GM15510 (cell line): ENCODE measurements around the gene CD96.

ENCODE experiments used
- POLR2A ChIP-seq: IDR thresholded peaks from 3 replicates; pipeline ENCODE4 v1.6.1; 2011; ENCODE audit warnings: borderline replicate concordance; ENCODE audit not compliant: insufficient read length; ENCODE audit errors: extremely low read depth

CD96 gene

DNA sequence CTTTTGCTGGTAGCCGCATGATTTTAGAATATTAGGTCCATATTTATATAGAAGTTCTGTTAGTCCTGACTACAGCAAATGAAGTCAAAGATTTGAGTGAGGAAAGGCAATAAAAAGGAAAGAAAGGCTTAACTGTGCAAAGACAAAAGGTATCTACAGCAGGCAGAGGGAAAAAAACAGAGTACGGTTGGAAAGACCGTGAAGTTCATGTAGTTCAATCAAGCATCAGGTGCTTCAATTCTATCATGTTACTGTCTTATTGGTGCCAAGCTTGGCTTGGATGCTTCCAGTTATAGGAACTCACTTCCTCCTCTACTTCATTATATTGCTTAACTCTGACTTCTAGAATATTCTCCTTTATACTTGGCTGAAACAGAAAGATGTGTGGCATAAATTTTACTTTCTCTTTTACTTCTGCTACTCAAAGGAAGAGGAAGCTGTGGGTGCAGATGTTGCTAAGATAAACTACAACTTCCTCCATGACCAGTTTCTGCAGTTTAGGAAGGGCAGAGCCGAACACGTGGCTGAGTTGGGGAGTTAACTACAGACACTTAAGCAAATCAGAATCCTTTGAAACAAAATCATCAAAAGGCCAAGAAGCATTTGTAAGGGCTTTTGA, 125.7 kb downstream of the CD96 start:
- no peak for TF ChIP-seq POLR2A

- TF ChIP-seq POLR2A, result no peak
Observed at GRCh38 chr3:111668326-111668725, 126.3 kb downstream of the CD96 start.

DNA sequence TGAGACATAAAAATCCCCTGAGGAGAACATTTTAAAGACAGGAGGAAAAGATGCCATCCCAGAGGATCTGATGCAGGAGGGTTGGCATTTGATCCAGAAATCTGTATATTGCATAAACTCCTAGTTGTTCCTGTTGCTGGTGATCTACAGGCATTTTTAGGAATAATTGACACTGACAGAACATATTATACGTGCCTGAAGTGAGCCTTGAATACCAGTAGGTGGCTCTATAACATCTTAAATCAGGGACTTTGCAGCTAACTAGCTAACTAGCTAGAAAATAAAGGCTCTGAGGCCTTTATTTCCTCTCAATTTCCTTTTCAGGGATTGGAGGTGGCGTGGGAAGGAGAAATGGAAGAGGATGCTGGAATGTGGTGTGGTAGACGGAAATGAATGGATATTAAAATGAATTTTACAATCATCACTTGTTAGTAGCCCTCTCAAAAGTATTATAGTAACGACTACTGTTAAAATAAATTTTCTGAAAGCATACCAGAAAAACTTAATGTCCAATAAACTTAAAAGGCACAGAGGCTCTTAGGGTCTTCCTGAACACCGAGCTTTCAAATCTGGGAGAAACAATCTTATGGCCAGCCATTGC, 127.0 kb downstream of the CD96 start:
- TF ChIP-seq POLR2A, result no peak

- TF ChIP-seq POLR2A, result no peak
Observed at GRCh38 chr3:111669926-111670630, 128.1 kb downstream of the CD96 start.

GRCh38 chr3:111675846-111676210, 133.8 kb downstream of the CD96 start:
- TF ChIP-seq POLR2A, result no peak

GRCh38 chr3:111676211-111677006, 134.4 kb downstream of the CD96 start:
- no peak for TF ChIP-seq POLR2A

GRCh38 chr3:111677007-111677392, 135.0 kb downstream of the CD96 start:
- TF ChIP-seq POLR2A, result no peak

GRCh38 chr3:111681661-111682426, 139.8 kb downstream of the CD96 start:
- TF ChIP-seq POLR2A, result no peak

DNA sequence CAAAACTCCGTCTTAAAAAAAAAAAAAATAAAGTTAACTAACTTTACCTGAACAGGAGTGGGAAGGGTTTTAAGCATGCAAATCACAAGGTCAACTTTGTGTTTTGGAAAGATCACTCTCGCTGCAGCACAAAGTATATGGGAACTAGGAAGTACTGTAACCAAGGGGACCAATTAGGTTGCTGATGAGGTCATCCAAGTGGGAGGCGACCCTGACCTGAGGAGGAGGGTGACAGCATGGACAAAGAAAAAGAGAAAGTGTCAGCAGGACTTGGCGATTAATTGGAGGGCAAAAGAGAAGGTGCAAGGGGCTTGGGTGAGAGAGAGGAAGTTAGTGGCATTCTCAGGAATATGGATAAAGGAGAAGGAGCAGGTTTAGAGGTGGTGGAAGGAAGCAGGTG, 142.6 kb downstream of the CD96 start:
- TF ChIP-seq POLR2A, result no peak

GRCh38 chr3:111688190-111688800, 146.3 kb downstream of the CD96 start:
- no peak for TF ChIP-seq POLR2A

- no peak for TF ChIP-seq POLR2A
Observed at GRCh38 chr3:111690242-111690641, 148.2 kb downstream of the CD96 start.

- TF ChIP-seq POLR2A, result no peak
Observed at GRCh38 chr3:111691293-111691909, 149.4 kb downstream of the CD96 start.

GRCh38 chr3:111692593-111693552, 150.9 kb downstream of the CD96 start:
- TF ChIP-seq POLR2A, result no peak
